LoVo (cell line): ENCODE measurements around the gene MYH7.
"Not testable (repeated sequence)": the region's sequence is repeated elsewhere in the genome, so short reads cannot be mapped to it uniquely, and the experiment has no call there.

Experiments used
- DNase-seq: peaks from one replicate; pipeline ENCODE4 v3.0.0-alpha.2; 2016; ENCODE audit warnings: low spot score

Gene MYH7

GRCh38 chr14:23406725-23407355, 28.6 kb downstream of the MYH7 start:
- no peak for DNase-seq

DNA sequence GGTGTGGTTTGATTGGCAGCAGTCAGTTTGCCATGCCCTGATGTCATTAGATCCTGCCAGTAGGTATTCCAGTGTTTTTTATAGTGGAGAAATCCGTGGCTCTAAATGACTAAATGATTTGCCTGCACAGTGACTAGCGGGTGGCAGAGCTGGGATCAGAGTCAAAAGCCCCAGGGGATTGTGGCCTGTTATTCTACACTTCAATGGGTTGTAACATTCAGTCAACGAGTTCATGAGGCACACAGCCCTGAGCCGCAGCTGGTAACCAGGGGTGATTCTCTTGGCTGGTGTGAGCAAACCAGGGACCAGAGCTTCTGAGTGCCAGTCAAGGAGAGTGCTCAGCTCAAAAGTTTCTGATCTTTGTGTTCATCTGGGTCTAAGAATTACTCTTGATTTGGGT, 29.2 kb downstream of the MYH7 start:
- DNase-seq: no peak

DNA sequence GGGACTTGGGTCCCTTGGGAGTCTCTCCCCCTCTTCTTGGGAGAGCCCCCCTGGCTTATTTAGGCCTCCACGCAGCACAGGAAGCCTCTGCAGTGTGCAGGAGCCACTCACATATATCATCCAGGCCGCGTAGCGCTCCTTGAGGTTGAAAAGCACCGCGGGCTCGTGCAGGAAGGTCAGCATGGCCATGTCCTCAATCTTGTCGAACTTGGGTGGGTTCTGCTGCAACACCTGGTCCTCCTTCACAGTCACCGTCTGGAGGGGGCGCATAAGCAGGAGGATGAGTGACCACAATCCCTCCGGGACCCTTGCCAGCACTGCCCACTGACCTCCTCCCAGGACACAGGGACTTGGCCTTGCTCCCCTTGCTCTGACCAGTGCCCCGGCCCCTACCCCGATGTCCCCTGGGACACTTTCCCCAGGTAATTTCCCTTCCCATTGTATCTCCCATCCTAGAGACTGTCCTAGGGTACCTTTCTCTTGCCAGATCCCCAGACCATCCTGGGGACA, 29.9 kb downstream of the MYH7 start:
- no peak for DNase-seq

DNA sequence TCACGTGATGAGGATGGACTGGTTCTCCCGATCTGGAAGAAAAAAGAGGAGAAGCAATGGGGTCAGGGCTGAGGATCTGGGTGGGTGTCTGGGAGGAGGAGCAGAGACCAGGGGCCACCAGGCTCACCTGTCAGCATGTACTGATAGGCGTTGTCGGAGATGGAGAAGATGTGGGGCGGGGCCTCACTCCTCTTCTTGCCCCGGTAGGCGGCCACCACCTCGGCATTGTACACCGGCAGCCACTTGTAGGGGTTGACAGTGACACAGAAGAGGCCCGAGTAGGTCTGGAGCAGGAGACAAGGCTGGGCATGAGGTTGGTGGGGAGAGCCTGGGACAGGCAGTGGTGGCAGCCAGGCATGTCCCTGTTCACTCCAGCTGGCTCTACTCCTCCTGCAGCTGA, 30.4 kb downstream of the MYH7 start:
- no peak for DNase-seq

DNA sequence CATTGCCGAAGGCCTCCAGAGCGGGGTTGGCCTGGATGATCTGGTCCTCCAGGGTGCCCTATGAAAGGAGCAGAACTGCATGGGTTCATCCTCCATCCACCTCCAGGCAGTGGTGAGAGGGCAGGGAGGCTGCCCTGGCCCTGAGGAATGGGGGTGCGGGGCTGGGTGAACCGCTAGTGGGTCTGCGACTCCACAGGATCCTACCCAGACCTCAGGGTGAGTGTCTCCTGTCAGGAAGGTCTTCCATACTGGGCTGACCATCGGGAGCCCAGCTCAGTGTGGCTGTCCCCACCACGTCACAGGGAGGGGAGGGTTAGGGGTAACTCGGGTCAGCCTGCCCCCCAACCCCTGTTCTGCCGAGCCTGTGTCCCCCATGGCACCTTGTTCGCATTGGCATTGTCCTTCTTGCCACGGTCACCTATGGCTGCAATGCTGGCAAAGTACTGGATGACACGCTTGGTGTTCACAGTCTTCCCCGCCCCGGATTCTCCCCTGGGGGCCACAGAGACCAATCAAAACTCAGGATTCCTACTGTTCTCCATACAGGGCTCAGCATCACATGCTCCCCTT, 31.0 kb downstream of the MYH7 start:
- no peak for DNase-seq

DNA sequence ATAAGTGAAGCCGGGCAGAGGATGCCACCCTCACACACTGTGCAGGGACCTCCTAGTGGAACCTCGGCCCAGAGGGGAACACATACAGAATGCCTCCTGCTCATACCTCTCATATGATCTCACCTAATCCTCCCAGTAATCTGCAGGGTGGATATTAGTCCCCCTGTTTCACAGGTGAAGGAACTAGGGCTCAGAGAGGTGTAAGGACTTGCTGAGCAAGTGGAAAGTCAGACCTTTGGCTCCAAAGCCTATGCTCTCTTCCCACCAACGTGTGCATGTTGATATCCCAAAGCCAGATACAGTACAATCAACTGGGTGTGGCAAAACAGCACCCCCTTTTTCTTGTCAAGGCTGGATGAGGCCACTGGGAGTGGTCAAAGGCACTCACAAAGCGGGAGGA, 31.6 kb downstream of the MYH7 start:
- no peak for DNase-seq

GRCh38 chr14:23403139-23403438, 32.4 kb downstream of the MYH7 start:
- no peak for DNase-seq

- no peak for DNase-seq
Observed at GRCh38 chr14:23402296-23403138, 32.9 kb downstream of the MYH7 start.

GRCh38 chr14:23401291-23401690, 34.2 kb downstream of the MYH7 start:
- DNase-seq: no peak

GRCh38 chr14:23400496-23401149, 34.8 kb downstream of the MYH7 start:
- not testable (repeated sequence) for DNase-seq

- DNase-seq: no peak
Observed at GRCh38 chr14:23399591-23399990, 35.9 kb downstream of the MYH7 start.

DNA sequence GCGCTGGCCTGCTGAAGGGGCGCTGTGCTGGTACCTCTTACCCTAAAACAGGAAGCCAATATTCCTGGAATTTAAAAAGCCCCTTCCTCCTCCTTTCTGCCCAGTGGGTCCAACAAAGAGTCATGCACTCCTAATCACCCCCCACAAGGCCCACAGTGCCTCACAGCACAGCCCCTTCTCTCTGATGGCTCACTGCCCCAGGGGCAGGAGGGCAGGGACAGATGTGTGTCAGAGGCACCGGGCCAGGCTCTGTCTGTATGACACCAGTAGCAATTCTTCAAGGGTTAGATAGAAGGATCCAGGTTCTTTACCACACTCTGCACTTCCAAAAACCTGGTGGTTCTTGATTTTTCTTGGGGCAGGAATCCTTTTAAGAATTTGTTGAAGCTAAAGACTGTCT, 36.3 kb downstream of the MYH7 start:
- DNase-seq: no peak

- no peak for DNase-seq
Observed at GRCh38 chr14:23398348-23398747, 37.1 kb downstream of the MYH7 start.

DNA sequence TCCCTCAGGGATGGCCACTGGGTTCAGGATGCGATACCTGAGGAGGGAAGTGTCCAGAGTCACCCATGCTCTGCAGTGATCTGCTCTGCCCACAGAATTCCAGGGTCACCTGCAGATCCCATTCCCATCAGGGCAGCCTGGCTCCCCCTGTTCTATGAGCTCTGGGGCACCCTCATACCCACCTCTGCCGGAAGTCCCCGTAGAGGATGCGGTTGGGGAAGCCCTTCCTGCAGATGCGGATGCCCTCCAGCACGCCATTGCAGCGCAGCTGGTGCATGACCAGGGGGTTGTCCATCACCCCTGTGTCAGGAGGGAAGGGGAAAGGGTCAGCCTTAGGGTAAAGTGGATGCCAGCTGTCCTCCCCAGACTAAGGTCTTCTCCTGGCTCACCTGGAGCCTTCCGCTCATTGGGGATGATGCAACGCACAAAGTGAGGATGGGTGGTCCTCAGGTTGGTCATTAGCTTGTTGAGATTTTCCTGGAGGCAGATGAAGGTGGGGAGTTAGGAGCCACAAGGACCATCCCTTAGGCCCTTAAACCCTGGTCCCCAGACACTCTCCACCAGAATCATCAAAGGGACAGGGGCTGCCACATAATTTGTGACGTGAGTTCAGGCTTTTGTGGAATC, 38.6 kb downstream of the MYH7 start:
- no peak for DNase-seq

DNA sequence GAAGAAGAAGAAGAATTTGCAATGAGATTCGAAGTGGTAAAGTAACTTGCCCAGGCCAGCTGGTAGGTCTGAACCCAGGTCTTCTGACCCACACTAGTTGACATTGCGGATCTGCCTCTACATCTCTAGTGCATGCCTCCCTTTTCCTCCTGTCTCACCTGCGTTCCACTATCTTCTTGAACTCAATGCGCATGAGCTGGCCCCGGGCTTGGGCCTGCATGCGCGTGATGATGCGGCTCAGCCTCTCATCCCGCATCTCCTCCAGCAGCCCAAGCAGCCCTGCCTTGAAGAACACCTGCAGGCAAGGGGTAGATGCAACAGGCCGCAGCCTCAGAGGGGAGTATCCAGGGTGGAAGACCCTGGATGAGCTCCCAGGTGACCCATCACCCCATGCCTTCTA, 39.3 kb downstream of the MYH7 start:
- no peak for DNase-seq

DNA sequence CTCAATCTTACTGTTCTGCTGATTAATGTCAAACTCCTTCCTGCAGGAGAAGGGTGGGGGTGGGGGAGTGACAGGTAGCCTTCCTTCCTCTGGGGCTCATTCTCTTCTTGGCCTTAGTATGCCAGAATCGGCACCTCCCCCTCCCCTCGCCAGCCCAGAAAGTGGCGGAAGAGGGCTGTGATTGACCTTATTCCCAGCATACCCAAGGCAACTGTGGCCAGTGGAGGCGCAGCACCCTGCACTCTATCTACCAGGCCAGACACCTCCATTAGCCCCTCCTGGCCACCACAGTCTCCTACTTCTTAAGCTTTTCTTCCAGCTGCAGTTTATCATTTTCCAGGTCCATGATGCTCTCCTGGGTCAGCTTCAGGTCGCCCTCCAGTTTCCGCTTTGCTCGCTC, 42.8 kb downstream of the MYH7 start:
- no peak for DNase-seq

DNA sequence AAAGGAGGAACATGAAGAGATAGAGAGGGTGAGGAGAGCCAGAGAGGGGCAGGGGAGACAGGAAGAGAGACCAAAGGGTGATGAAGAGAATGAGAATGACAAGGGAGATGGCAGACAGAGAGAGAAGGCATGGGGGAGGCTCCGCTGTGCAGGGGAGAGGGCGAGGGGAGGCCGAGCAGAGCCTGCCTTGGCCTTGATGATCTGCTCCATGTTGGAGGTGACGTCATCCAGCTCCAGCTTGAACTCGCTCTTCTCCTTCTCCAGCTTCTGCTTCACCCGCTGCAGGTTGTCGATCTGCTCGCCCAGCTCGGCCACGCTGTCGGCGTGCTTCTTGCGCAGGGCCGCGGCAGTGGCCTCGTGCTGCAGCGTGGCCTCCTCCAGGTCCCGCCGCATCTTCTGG, 45.6 kb downstream of the MYH7 start:
- not testable (repeated sequence) for DNase-seq

DNA sequence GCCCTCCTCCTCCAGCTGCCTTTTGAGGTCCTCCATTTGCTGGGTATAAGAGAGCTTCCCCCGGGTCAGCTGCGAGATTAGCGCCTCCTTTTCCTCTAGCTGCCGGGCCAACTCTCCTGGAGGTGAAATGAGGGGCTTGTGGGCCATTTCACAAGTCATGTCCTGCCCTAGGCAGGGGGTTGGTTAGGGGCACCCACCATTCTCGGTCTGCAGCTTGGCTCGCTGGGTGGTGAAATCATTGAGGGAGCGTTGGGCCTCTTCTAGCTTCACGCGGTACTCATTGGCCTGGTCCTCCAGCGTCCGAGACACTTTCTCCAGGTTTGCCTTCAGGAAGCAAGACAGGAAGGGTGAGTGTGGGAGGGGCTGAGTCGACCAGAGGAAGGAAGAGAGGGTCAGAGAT, 46.1 kb downstream of the MYH7 start:
- no peak for DNase-seq

DNA sequence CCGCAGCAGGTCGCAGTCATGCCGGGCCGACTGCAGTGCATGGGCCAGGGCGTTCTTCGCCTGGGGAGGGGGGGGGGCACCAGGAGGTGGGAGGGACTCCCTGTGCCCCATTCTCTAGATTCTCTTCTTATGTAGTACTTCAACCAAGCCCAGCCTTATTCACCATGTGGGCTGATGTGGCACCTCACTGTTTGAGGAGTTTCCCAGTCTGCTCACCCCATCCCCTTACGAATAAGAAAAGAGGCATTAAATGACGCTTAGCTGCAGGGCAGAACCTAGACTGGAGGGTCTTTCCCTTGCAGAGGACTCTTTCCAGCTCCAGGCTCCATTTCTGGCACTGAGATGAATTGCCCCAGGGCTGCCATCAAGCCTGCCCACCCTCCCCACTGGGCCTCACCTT, 46.5 kb downstream of the MYH7 start:
- no peak for DNase-seq

GRCh38 chr14:23387916-23388882, 47.3 kb downstream of the MYH7 start:
- DNase-seq: no peak

GRCh38 chr14:23386999-23387398, 48.5 kb downstream of the MYH7 start:
- DNase-seq: no peak
